ENCODE results near the gene BST2. TPM values are rescaled to one million over a fixed set of nuclear protein-coding genes. Genes with fewer than 3 reads are reported as not detected.

Gene BST2
- total and polyA plus RNA-seq, 4 donors: 25.6 to 239 (median 123) TPM

DNA sequence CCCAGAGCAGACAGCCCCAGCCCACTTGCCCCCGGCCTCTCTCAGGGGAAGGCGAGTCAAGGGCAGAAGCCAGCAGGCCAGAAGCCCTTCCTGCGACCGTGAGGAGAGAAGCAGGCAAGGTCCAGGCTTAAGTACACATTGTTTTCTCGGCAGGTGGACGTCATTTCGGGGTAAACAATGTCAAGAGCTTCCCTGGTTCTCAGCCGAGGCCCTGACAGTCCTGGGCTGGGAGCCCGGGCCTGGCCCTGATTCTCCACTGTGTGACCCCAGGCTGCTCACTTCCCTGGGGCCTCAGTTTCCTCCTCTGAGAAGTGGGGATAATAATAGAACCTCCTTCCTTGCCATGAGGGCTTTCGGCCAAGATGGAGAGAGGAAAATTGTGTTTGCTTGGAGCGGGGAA is 47.7 kb downstream of the BST2 start:
- H3K4me1 ChIP-seq (ENCODE audit: control insufficient read depth in 4 of 4, insufficient read depth in 4 of 4, low read length in 3 of 4): no peaks in the 10 kb centered on the region
- TF ChIP-seq, protein P1, sequence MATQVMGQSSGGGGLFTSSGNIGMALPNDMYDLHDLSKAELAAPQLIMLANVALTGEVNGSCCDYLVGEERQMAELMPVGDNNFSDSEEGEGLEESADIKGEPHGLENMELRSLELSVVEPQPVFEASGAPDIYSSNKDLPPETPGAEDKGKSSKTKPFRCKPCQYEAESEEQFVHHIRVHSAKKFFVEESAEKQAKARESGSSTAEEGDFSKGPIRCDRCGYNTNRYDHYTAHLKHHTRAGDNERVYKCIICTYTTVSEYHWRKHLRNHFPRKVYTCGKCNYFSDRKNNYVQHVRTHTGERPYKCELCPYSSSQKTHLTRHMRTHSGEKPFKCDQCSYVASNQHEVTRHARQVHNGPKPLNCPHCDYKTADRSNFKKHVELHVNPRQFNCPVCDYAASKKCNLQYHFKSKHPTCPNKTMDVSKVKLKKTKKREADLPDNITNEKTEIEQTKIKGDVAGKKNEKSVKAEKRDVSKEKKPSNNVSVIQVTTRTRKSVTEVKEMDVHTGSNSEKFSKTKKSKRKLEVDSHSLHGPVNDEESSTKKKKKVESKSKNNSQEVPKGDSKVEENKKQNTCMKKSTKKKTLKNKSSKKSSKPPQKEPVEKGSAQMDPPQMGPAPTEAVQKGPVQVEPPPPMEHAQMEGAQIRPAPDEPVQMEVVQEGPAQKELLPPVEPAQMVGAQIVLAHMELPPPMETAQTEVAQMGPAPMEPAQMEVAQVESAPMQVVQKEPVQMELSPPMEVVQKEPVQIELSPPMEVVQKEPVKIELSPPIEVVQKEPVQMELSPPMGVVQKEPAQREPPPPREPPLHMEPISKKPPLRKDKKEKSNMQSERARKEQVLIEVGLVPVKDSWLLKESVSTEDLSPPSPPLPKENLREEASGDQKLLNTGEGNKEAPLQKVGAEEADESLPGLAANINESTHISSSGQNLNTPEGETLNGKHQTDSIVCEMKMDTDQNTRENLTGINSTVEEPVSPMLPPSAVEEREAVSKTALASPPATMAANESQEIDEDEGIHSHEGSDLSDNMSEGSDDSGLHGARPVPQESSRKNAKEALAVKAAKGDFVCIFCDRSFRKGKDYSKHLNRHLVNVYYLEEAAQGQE (IDR thresholded peaks at IDR 0.05): no peak
- TF ChIP-seq NR2F2 (IDR thresholded peaks at IDR 0.05): no peak
- H3K9me3 ChIP-seq (ENCODE audit: control insufficient read depth in 4 of 4, low read length in 3 of 4): no peaks in the 10 kb centered on the region
- no peak for DNase-seq (ENCODE audit: low spot score)
- H3K27me3 ChIP-seq (ENCODE audit: control insufficient read depth in 4 of 4, insufficient read depth in 4 of 4, low read length in 3 of 4): no peaks in the 10 kb centered on the region
- H3K9ac ChIP-seq (ENCODE audit: low read depth in 1 of 2, low read length in 2 of 2): no peak overlapping the region
- H3K27ac ChIP-seq (ENCODE audit: low read depth in 1 of 2, low read length in 2 of 2): no peak overlapping the region
- H3K36me3 ChIP-seq (ENCODE audit: control insufficient read depth in 4 of 4, insufficient read depth in 3 of 4, low read depth in 1 of 4, low read length in 3 of 4): no peaks in the 10 kb centered on the region
- WGBS: 67% methylated on average over 11 of the region's 11 CpGs
- H3K4me3 ChIP-seq (ENCODE audit: low read depth in 1 of 3, low read length in 3 of 3): no peak overlapping the region

GRCh38 chr19:17357078-17357666 is 48.3 kb downstream of the BST2 start:
- H3K4me1 ChIP-seq (ENCODE audit: control insufficient read depth in 4 of 4, insufficient read depth in 4 of 4, low read length in 3 of 4): no peaks in the 10 kb centered on the region

More at GRCh38 chr19:17357078-17357666, 48.3 kb downstream of the BST2 start:
- WGBS: 81% methylated on average over 7 of the region's 7 CpGs
- Histone ChIP-seq H3K27me3 (ENCODE audit: control insufficient read depth in 4 of 4, insufficient read depth in 4 of 4, low read length in 3 of 4) (no peaks in the 10 kb centered on the region), H3K9me3 (ENCODE audit: control insufficient read depth in 4 of 4, low read length in 3 of 4) (no peaks in the 10 kb centered on the region), H3K4me3 (ENCODE audit: low read depth in 1 of 3, low read length in 3 of 3) (no peak overlapping the region), H3K36me3 (ENCODE audit: control insufficient read depth in 4 of 4, insufficient read depth in 3 of 4, low read depth in 1 of 4, low read length in 3 of 4) (no peaks in the 10 kb centered on the region), H3K27ac (ENCODE audit: low read depth in 1 of 2, low read length in 2 of 2) (no peak overlapping the region), H3K9ac (ENCODE audit: low read depth in 1 of 2, low read length in 2 of 2) (no peak overlapping the region)
- DNase-seq (ENCODE audit: low spot score): no peak
- TF ChIP-seq, protein P1 (IDR thresholded peaks at IDR 0.05): no peak
- TF ChIP-seq FOXA2 (IDR thresholded peaks at IDR 0.05) (no peak), NR2F2 (IDR thresholded peaks at IDR 0.05) (no peak), RAD21 (IDR thresholded peaks at IDR 0.05) (no peak), HNF4G (IDR thresholded peaks at IDR 0.05) (no peak), TAF1 (conservative IDR thresholded peaks at IDR 0.05) (no peak), CTCF (IDR thresholded peaks at IDR 0.05; ENCODE audit: low read depth, low read length, missing input control) (no peak), EGR1 (IDR thresholded peaks at IDR 0.05; ENCODE audit: low read depth in 2 of 2) (no peak), HNF4A (conservative IDR thresholded peaks at IDR 0.05) (no peak)

Data from liver (tissue), 9 donors.